Coronary artery (tissue), 2 donors: ENCODE measurements around the gene KIF21A.
A peak's percentile ranks its signal among the peaks of the same experiment; 100 is the strongest.

ENCODE experiments used
- DNase-seq: peaks from one replicate; pipeline ENCODE4 v3.0.0-alpha.2; 2017; ENCODE audit warnings: low spot score
- H3K27ac ChIP-seq, 2 donors: fragments of 200-600 bp; sonication (generic); one replicate each; pipeline ENCODE4 v1.5.1; 2016 to 2019
- H3K4me3 ChIP-seq: fragments of 200-600 bp; sonication (generic); 2 replicates; pipeline ENCODE4 v1.5.1; 2016; ENCODE audit warnings: mild to moderate bottlenecking, moderate library complexity
- TF ChIP-seq, protein P1 (sequence below): fragments of 200-600 bp; sonication (generic); IDR thresholded peaks from one replicate; pipeline ENCODE4 v1.5.1; 2019; ENCODE audit warnings: antibody characterized with exemption

Gene KIF21A

DNA sequence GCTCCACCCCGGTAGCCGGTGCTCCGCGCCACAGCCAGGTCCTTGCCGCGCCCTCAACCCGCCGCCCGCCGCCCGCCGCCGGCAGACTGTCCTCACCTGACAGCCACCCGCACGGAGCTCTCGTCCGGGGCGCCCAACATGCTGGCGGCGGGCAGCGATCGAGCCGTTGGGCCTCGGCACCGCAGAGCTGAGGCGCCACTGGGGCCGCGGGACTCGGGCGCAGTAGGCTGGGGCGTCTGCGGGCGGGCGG is 164 bp downstream of the KIF21A start:
- H3K4me3 ChIP-seq: peak overlapping the region; percentile 85
- TF ChIP-seq, protein P1, sequence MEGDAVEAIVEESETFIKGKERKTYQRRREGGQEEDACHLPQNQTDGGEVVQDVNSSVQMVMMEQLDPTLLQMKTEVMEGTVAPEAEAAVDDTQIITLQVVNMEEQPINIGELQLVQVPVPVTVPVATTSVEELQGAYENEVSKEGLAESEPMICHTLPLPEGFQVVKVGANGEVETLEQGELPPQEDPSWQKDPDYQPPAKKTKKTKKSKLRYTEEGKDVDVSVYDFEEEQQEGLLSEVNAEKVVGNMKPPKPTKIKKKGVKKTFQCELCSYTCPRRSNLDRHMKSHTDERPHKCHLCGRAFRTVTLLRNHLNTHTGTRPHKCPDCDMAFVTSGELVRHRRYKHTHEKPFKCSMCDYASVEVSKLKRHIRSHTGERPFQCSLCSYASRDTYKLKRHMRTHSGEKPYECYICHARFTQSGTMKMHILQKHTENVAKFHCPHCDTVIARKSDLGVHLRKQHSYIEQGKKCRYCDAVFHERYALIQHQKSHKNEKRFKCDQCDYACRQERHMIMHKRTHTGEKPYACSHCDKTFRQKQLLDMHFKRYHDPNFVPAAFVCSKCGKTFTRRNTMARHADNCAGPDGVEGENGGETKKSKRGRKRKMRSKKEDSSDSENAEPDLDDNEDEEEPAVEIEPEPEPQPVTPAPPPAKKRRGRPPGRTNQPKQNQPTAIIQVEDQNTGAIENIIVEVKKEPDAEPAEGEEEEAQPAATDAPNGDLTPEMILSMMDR: no peak
- no peak for DNase-seq
- peak overlapping the region; percentile 72 to 85 for H3K27ac ChIP-seq

DNA sequence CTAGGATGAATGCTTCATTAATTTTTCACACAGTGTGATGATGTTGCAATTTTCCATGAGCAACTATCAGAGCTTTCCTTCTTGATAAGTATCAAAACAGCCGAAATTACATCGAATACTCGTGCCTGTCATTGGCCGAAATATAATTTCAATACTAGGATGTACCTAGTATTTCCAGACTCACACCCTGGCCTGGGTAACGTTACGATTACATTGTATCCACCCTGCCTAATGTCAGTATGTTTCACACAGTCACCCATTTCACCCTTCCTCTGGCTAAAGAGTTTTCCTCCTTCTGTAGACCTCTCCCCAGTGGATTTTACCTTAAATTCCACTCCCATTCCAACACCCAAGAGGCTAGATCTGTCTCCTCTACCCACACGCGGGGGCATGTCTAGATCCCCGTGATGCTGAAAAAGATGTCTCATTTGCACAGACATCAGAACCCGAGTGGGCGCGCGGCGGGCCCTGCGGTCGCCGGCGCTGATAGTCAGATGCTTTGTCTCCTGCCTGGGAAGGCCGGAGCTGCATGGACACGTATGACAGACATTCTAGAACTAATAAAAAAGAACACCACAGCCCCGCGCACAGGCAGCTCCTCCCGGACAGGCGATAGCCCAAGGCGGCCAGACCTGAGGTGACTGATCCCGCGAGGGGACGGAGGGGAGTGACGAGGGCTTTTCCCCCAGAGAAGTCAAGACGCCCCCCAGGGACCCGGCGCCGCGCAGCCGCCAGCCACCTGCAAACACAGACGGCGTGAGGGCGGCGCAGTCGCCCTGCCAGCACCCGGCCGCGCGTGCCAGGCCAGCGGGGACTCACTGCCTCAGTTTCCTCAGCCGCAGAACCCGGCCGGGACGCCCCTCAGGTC is 723 bp downstream of the KIF21A start:
- peak overlapping the region; percentile 72 to 85 for H3K27ac ChIP-seq
- TF ChIP-seq, protein P1: no peak
- peak; percentile 74 for DNase-seq
- peak overlapping the region; percentile 85 for H3K4me3 ChIP-seq

DNA sequence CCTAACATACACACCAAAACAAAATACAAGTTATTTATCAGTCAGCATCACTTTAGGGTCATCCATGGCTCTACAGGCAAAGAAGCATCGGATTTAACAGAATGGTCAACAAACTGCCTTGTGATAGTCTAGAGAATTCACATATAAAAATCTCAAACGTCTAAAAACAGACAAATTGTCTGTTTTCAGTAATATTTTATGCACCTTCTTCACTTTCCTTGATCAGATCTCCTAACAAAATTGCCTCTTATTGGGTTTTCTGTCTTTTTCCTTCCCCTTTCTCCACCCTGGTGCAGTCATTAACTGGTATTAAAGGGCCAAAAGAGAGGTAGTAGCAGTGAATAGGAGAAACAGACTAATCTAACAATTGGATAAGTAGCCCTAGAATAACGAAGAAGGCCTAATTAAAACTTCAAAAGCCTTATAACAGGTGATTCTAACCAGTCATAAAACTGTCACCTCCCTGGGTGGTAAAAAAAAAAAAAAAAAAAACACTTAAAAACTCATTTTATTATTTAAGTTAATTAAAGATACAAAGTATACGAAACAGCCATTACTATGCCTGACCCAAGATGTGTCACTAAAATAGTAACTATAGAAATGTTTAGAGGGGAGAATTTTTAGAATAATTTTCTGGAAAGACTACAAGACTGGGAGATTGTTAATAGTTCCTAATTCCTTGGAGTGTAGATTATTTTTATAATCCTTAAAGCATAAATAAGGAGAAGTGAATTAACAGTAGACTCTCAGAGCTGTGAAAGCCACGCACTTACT is 1.5 kb downstream of the KIF21A start:
- peak overlapping the region in 1 of 2 donors; percentile 85 for H3K27ac ChIP-seq
- TF ChIP-seq, protein P1: no peak
- H3K4me3 ChIP-seq: peak overlapping the region; percentile 85
- DNase-seq: no peak

DNA sequence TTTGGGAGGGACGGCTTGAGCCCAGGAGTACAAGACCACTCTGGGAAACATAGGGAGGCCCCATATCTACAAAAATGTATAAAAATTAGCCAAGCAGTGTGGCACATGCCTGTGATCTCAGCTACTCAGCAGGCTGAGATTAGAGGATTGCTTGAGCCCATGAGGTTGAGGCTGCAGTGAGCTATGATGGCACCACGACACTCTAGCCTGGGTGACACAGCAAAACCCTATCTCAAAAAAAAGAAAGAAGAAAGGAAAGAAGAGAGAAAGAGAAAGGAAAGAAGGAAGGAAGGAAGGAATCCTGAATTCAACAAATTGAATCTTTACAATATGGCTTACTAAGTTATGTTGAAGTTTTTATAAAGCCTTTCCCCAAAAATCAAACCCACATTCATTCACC is 2.1 kb downstream of the KIF21A start:
- TF ChIP-seq, protein P1: no peak
- no peak for DNase-seq
- Histone ChIP-seq H3K27ac (no peak overlapping the region), H3K4me3 (no peak overlapping the region)

DNA sequence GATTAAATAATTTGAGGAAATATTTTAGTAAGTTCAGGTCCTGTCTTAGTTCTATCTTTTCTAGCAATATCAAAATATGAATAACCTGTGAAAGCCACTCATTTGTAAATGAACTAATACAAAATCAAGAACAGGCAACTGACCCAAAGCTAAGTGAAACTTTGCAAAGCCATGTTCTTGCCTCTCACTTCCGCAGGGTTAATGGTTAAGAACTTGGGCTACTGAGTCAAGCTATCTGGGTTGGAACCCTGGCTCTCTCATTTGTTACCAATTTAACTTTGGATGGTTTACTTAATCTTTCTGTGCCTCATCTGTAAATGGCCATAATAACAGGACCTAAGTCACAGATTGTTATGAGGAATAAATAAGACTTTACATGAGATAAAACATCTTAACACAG is 2.8 kb downstream of the KIF21A start:
- DNase-seq: no peak
- TF ChIP-seq, protein P1: no peak
- no peak overlapping the region for H3K27ac ChIP-seq
- no peak overlapping the region for H3K4me3 ChIP-seq

DNA sequence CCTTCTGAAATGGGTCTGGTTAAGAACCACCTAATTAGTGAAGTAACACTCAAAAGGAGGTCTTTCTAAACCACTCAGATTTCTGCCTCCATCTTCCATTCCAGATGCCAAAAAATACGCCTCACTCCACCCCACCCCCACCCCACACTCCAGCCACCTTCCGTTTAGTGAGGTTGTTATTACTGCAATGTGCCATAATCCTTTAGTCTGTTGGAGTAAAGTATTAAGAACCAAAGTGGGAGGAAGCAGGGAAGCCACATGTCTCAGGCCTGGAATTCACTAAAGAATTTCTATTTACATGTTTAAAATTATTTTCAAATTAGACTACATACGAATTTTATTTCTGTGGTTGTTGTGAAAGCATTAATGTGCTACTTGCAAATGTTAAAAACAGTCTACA is 7.4 kb downstream of the KIF21A start:
- no peak for DNase-seq
- Histone ChIP-seq H3K27ac (no peak overlapping the region), H3K4me3 (no peak overlapping the region)
- TF ChIP-seq, protein P1: no peak

DNA sequence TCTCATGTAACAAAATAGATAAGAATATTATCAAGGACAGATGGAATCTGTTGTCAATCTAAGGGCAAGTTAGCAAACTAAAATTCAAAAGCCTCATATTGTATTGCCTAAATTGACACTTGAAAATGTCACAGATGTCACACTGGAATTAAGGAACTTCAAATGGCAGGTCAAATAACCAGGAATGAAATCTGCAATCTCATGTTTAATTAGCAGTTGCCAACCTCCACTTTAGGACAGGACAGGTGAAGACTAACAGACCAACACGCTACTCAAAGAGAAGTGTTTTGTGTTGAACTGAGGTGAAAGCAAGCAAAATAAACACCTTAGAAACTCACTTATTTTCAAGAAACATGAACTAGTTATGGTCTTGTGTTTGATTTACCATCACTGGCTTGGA is 11.1 kb downstream of the KIF21A start:
- H3K4me3 ChIP-seq: no peak overlapping the region
- TF ChIP-seq, protein P1: no peak
- H3K27ac ChIP-seq: no peak overlapping the region
- DNase-seq: no peak
